NCI-H2196 (cell line): ENCODE results near the gene CFAP57.

Experiments used
- DNase-seq: peaks from one replicate; lab custom pipeline; 2025; ENCODE audit not compliant: unreplicated experiment; lab: John Stamatoyannopoulos, UW

The CFAP57 gene

GRCh38 chr1:43253173-43253572 is 81.0 kb downstream of the CFAP57 start:
- no peak for DNase-seq

- DNase-seq = no peak
Observed at GRCh38 chr1:43253876-43254275, 81.7 kb downstream of the CFAP57 start.

GRCh38 chr1:43255438-43256210 is 83.5 kb downstream of the CFAP57 start:
- no peak for DNase-seq

DNA sequence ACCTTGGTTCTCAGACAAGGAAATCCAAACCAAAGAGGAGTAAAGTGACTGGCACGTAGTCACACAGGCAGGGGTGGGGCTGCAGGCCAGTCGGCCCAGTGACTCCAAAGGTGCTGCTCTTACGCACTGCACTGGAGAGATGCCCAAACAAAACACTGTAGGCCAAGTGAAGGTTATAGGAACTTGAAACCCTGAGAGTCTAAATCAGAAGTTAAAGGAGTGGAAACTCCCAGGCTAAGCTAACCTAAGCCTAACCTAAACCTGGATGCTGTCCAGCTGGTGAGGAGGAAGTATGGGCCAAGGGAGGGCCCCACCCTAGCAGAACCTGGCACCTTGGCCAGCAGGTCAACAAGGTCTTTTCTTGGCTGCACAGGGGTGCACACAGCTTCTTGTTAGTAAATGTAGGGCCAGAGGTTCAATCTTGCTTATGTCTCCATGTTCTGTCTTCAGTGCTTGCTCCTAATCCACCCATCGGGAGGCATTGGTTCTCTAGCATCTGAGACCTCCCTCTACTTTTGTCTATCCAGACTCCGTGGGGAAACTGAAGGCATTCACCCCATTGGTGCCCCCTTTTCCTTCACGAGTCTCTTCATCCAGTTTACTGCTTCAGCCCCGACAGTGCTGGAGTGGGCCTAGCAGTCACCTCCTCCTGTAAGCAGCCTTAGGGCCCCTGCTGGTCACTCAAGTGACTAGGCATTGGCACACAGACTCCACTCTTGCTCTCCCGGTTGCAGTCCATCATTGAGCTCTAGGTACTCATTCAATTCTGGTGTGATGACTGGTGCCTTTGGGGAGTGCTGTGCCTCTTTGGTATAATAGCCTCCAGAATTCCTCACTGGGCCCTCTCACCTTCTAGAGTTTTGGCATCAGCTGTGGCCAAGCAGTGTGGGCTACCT is 84.8 kb downstream of the CFAP57 start:
- DNase-seq = peak; percentile 64

GRCh38 chr1:43258370-43258769 is 86.2 kb downstream of the CFAP57 start:
- no peak for DNase-seq

DNA sequence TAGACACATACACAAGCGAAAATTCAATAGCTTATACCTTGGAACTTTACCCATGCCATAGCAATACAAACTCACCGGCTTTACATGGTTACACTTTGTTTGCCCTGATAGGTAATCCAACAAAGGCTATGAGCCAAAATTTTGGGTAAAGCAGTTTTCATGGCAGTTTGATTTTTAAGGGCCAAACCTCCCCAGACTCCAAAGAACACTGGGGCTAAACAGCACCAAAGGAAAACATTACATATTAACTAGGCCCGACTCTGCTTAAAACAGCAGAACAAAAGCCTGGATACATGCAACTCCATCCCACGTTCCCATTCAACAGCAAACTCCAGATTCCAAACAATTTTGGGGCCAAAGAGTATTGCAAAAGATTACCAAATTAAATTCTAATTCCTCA is 93.3 kb downstream of the CFAP57 start:
- no peak for DNase-seq

- DNase-seq = no peak
Observed at GRCh38 chr1:43266881-43267280, 94.8 kb downstream of the CFAP57 start.

- no peak for DNase-seq
Observed at GRCh38 chr1:43267291-43267805, 95.2 kb downstream of the CFAP57 start.

DNA sequence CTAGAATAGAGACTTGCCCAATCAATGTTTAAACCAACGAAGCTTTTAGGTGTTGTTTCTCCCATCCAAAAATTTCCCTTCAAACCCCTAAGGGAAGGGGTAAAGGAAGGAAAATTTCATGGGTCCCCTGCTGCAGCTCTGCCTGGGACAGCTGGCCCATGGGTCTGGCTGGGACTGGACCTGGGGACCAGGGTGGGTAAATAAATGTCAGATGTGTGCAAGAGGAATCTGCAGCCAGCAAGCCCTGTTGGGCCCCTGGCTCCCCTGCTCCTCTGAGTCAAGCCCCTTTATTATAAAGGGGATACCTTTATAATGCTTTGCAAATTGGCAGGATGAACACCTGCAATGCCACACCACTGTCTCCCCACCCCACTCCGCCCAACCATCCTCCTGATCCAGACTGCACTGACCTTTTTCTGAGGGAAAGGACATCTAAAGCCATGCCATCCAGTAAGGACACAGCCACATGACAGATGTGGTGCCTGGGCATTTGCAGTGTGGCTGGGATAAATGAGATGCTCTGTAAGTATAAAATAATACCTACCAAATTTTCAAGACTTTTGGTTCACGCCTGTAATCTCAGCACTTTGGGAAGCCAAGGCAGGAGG is 95.8 kb downstream of the CFAP57 start:
- no peak for DNase-seq

DNA sequence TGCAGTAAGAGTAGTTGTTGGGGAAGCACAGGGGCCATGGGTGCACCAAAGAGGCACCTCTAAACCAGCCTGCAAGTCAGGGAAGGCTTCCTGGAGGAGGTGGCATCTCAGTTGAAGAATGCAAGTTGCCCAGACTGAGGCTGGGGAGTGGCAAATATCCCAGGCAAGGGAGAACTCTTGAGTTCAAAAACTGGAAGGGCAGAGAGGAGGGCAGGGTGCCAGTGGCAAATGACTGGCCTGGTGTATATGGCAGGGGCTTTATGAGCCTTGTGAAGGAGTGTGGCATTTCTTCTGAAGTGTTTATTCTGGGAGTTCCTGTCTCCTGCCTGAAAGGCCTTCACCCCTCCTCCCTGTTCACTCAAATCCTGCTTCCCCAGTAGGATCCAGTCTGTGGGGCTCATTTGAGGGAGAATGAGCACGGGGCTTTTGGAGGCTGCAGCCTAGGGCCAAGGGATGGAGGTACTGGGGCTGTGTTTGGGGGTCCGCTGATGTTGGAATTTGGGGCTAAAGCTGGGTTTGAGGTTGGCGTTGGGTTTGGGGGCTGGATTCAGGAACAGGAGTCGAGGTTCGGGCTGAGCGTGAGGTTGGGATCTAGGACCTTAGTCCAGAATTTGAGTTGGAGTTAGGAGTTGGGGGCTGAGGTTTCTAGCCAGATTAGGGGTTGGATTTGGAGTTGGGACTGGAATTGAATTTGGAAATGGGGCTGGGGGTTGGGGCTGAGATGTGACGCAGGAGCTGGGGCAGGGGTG is 97.7 kb downstream of the CFAP57 start, which contains the start of gene TMEM125:
TSS of gene TMEM125 (plus strand) at position 357 of the 749 bp plus-strand sequence. CDS start 2,740 bp downstream, outside the sequence.
- DNase-seq = peak; percentile 5

DNA sequence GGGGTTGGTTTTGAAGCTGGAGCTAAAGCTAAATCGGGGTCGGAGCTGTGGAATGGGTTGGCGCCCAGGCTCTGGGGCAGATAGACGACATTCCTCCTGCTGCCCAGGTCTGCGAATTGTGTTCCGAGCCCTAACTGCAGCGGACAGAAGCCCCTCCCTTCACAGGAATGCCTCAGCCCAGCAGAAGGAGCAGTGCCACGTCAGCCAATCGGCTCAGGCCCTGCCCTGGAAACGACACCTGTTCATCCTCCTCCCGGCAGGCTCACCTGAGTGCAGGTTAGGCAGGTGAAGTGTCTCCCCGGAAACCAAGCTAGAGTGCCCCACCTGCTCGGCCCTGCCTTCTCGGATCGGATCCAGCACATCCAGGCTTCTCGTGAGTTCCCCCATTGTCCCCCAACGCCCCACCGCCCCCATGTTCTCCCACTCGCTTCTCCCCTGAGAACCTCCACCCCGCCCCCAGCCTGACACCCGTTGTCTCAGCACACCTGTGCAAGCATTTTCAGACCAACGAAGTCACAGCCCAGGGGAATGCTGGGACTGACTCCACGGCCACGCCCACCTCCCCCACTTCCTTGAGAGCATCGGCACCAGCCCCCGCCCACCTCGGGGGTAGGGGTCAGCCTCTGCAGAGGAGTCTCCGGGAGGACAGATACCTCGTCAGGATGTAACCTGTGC is 98.4 kb downstream of the CFAP57 start:
- peak; percentile 20 for DNase-seq

DNA sequence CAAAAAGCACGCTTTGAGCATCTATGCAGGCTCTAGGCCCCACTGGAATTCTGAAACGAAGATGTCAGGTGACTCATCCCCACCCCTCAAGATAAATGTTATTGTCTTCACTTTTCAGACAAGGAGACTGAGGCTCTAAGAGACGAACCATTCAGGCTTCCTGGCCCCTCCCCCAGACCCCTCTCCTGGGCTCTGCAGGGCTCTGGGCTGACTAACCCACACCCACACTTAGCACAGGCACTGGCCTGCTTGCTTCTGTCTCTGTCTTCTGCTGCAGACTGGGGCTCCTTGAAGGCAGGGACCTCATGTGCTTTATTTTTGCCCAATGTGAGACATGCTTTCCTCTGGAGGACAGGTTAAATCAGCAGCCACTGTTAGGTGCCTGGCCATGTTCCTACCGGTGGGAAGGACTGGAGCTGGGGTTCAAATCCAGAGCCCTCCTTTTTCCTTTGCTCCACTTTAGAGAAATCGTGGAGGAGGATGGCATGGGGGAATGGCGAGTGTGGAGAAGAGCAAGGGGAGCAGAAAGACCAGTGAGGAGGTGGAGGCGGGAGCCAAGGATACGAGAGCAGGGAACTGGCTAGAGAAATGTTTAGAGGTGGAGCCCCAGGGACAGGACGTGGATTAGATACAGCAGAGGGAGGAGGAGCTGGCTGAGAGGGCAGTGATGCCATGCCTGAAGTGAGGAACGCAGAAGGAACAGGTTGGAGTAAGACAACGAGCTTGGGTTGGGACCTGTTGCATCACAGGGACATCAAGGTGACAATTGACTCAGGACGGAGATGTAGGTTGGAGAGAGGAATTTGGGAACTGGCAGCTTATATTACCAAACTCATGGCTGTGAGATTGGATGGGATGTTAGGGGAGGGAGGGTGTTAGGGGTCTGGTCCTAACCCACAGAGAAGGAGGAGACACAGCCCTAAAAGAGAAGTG is 99.3 kb downstream of the CFAP57 start:
- DNase-seq = no peak

- DNase-seq = no peak
Observed at GRCh38 chr1:43272161-43272560, 100.0 kb downstream of the CFAP57 start.

DNA sequence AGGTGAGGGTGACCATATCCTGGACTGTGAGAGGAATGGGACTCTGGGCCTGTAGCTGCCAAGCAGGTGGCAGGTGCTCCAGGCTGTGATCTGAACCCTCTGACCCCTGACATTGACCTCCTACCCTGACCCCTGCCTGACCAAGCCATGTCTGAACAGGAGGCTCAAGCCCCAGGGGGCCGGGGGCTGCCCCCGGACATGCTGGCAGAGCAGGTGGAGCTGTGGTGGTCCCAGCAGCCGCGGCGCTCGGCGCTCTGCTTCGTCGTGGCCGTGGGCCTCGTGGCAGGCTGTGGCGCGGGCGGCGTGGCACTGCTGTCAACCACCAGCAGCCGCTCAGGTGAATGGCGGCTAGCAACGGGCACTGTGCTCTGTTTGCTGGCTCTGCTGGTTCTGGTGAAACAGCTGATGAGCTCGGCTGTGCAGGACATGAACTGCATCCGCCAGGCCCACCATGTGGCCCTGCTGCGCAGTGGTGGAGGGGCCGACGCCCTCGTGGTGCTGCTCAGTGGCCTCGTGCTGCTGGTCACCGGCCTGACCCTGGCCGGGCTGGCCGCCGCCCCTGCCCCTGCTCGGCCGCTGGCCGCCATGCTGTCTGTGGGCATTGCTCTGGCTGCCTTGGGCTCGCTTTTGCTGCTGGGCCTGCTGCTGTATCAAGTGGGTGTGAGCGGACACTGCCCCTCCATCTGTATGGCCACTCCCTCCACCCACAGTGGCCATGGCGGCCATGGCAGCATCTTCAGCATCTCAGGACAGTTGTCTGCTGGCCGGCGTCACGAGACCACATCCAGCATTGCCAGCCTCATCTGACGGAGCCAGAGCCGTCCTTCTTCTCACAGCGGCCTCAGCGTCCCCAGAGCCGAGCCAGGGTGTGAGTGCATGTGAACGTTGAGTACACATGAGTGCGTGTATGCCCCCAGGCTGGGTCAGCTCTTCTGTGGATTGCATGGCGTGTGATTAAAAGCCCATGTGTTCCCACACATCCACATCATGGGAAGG is 100.7 kb downstream of the CFAP57 start:
- no peak for DNase-seq

- no peak for DNase-seq
Observed at GRCh38 chr1:43273708-43274107, 101.6 kb downstream of the CFAP57 start.

DNA sequence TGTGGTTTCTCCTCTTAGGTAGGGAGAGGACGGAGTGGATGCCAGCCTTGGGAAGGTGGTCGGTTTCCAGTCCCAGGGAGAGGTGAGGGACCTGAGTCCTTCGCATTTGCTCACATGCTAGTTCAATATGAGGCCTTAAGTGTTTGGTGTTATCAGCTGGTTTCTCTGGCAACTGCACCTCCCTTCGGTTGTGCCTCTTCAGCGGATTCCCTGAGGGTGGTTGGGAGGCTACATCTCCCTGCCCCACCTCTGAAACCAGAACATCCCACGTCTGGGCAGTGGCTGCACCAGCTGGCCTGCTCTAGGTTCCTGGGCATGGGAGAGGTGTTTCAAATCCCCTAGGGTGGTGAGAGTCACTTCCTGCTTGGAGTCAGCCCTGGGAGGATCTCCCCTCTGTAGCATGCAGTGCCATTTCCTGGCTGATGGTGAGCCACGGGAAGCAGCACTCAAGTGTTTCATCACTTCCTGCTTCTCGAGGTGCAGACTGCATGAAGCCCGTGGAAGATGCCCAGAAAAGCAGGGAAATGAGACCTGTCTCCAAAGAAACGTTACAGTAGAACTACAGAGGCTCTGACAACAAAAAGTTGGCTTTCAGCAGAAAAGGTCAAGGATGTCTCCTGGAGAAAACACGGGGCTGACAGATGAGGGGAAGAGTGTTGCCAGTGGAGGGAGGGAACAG is 102.1 kb downstream of the CFAP57 start:
- DNase-seq = peak; percentile 22

- no peak for DNase-seq
Observed at GRCh38 chr1:43274804-43275180, 102.7 kb downstream of the CFAP57 start.
